Liver (tissue), 9 donors: ENCODE data around the gene ILDR2. TPM values are rescaled to one million over a fixed set of nuclear protein-coding genes. Genes with fewer than 3 reads are reported as not detected.

ENCODE experiments used
- DNase-seq: peaks from one replicate; pipeline ENCODE4 v3.0.0-alpha.2; 2017; ENCODE audit warnings: low spot score
- H3K27ac ChIP-seq, 2 donors: one replicate each; pipeline ENCODE4 v1.7.0; 2013; ENCODE audit warnings: inconsistent platforms in 2 of 2, low read length in 2 of 2, control low read depth in 1 of 2, low read depth in 1 of 2, mild to moderate bottlenecking in 1 of 2
- H3K27me3 ChIP-seq, 4 donors: one replicate each; pipeline versions ENCODE4 v1.6.1 to v1.7.0; 2013; ENCODE audit warnings: low read length in 3 of 4, inconsistent platforms in 1 of 4, mild to moderate bottlenecking in 1 of 4, moderate library complexity in 1 of 4; ENCODE audit not compliant: control insufficient read depth in 4 of 4, insufficient read depth in 4 of 4
- H3K36me3 ChIP-seq, 4 donors: one replicate each; pipeline versions ENCODE4 v1.6.1 to v1.7.0; 2013; ENCODE audit warnings: low read length in 3 of 4, mild to moderate bottlenecking in 3 of 4, low read depth in 1 of 4, moderate library complexity in 1 of 4; ENCODE audit not compliant: control insufficient read depth in 4 of 4, insufficient read depth in 3 of 4
- H3K4me1 ChIP-seq, 4 donors: one replicate each; pipeline versions ENCODE4 v1.6.1 to v1.7.0; 2013; ENCODE audit warnings: low read length in 3 of 4, mild to moderate bottlenecking in 3 of 4, moderate library complexity in 1 of 4; ENCODE audit not compliant: control insufficient read depth in 4 of 4, insufficient read depth in 4 of 4
- H3K4me3 ChIP-seq, 3 donors: one replicate each; pipeline versions ENCODE4 v1.6.1 to v1.7.0; 2013; ENCODE audit warnings: low read length in 3 of 3, control low read depth in 1 of 3, low read depth in 1 of 3, mild to moderate bottlenecking in 1 of 3
- H3K9ac ChIP-seq, 2 donors: one replicate each; pipeline ENCODE4 v1.7.0; 2013; ENCODE audit warnings: low read length in 2 of 2, mild to moderate bottlenecking in 2 of 2, moderate library complexity in 2 of 2, control low read depth in 1 of 2, low read depth in 1 of 2
- H3K9me3 ChIP-seq, 4 donors: one replicate each; pipeline versions ENCODE4 v1.6.1 to v1.7.0; 2013; ENCODE audit warnings: low read length in 3 of 4; ENCODE audit not compliant: control insufficient read depth in 4 of 4
- EGR1 ChIP-seq, 2 donors: IDR thresholded peaks; 2 replicates each; pipeline ENCODE4 v1.6.1; 2016 to 2018; ENCODE audit warnings: antibody characterized with exemption in 2 of 2, low read depth in 2 of 2
- FOXA2 ChIP-seq: IDR thresholded peaks from 2 replicates; pipeline ENCODE4 v1.6.1; 2016; ENCODE audit warnings: antibody characterized with exemption
- GABPA ChIP-seq, 2 donors: IDR thresholded peaks in 1 of 2; conservative IDR thresholded peaks in 1 of 2; 2 replicates each; pipeline ENCODE4 v1.6.1; 2016; ENCODE audit warnings: antibody characterized with exemption in 2 of 2, mild to moderate bottlenecking in 1 of 2, moderate library complexity in 1 of 2
- HNF4A ChIP-seq, 2 donors: conservative IDR thresholded peaks; 2 replicates each; pipeline ENCODE4 v1.6.1; 2016; ENCODE audit warnings: antibody characterized with exemption in 2 of 2, mild to moderate bottlenecking in 2 of 2
- JUND ChIP-seq, 2 donors: IDR thresholded peaks; 2 replicates each; pipeline ENCODE4 v1.6.1; 2016; ENCODE audit warnings: antibody characterized with exemption in 2 of 2
- NR2F2 ChIP-seq: IDR thresholded peaks from 2 replicates; pipeline ENCODE4 v1.6.1; 2016; ENCODE audit warnings: antibody characterized with exemption
- REST ChIP-seq: IDR thresholded peaks from 2 replicates; pipeline ENCODE4 v1.6.1; 2016; ENCODE audit warnings: antibody characterized with exemption, mild to moderate bottlenecking
- SP1 ChIP-seq: IDR thresholded peaks from 2 replicates; pipeline ENCODE4 v1.6.1; 2018; ENCODE audit warnings: antibody characterized with exemption, mild to moderate bottlenecking
- TAF1 ChIP-seq: conservative IDR thresholded peaks from 2 replicates; pipeline ENCODE4 v1.6.1; 2016; ENCODE audit warnings: antibody characterized with exemption, mild to moderate bottlenecking
- WGBS: extraction: QIAGEN DNeasy Blood & Tissue Kit; methylation state at CpG from one replicate; pipeline ENCODE4 v1.1.7; 2013; 5-methylcytosine and 5-hydroxymethylcytosine counted together
- polyA plus RNA-seq, 2 donors: library from polyadenylated mRNA; stranded (reverse) in 1 of 2; unstranded in 1 of 2; fragments of 200-250 nt in 1 of 2; fragments of >200 nt in 1 of 2; fragmentation: Nextera tagmentation in 1 of 2; extraction: Ambion mirVana in 1 of 2; gene quantifications; one replicate each; pipeline versions ENCODE4 v1.2.1 to v1.2.3, GENCODE V29; 2013 to 2015
- total RNA-seq, 2 donors: library from RNA; depleted of rRNA; stranded (reverse); fragments of >200 nt; gene quantifications; one replicate each; pipeline ENCODE4 v1.2.3, GENCODE V29; 2014
- TF ChIP-seq, protein P1 (sequence below): fragments of 150-350 bp; IDR thresholded peaks from 2 replicates; pipeline ENCODE4 v1.5.1; 2017; ENCODE audit warnings: improper control_type of control experiment, low read depth, low read length; ENCODE audit not compliant: missing input control
- TF ChIP-seq, protein P2 (sequence below): IDR thresholded peaks from 2 replicates; pipeline ENCODE4 v1.6.1; 2016; ENCODE audit warnings: antibody characterized with exemption
- donor health status: healthy.
- donor health status: healthy.
- donor health status: healthy.
- donor health status: healthy.
- donor health status: healthy.

ILDR2 gene
- total and polyA plus RNA-seq, 4 donors = 0.09 to 7.4 (median 0.44) TPM

- DNase-seq = no peak
- Histone ChIP-seq H3K27ac (no peak overlapping the region), H3K4me1 (peaks cover 0 to 5% (median 0%) of the 10 kb centered on the region in 4 donors), H3K4me3 (no peak overlapping the region), H3K9me3 (no peaks in the 10 kb centered on the region), H3K36me3 (no peaks in the 10 kb centered on the region), H3K9ac (no peak overlapping the region), H3K27me3 (peaks cover 0 to 6% (median 2%) of the 10 kb centered on the region in 4 donors)
- WGBS = 82% methylated on average over 5 of the region's 5 CpGs
- TF ChIP-seq GABPA (IDR thresholded peaks at IDR 0.05 in 1 of 2, conservative IDR thresholded peaks at IDR 0.05 in 1 of 2) (no peak), FOXA2 (no peak), JUND (IDR thresholded peaks at IDR 0.05) (no peak), EGR1 (IDR thresholded peaks at IDR 0.05; ENCODE audit: low read depth in 2 of 2) (no peak), NR2F2 (no peak), TAF1 (no peak), REST (no peak)
- TF ChIP-seq, protein P1, sequence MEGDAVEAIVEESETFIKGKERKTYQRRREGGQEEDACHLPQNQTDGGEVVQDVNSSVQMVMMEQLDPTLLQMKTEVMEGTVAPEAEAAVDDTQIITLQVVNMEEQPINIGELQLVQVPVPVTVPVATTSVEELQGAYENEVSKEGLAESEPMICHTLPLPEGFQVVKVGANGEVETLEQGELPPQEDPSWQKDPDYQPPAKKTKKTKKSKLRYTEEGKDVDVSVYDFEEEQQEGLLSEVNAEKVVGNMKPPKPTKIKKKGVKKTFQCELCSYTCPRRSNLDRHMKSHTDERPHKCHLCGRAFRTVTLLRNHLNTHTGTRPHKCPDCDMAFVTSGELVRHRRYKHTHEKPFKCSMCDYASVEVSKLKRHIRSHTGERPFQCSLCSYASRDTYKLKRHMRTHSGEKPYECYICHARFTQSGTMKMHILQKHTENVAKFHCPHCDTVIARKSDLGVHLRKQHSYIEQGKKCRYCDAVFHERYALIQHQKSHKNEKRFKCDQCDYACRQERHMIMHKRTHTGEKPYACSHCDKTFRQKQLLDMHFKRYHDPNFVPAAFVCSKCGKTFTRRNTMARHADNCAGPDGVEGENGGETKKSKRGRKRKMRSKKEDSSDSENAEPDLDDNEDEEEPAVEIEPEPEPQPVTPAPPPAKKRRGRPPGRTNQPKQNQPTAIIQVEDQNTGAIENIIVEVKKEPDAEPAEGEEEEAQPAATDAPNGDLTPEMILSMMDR = no peak
- TF ChIP-seq, protein P2, sequence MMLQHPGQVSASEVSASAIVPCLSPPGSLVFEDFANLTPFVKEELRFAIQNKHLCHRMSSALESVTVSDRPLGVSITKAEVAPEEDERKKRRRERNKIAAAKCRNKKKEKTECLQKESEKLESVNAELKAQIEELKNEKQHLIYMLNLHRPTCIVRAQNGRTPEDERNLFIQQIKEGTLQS = no peak
Observed at GRCh38 chr1:166944186-166944967, 31.0 kb downstream of the ILDR2 start.

GRCh38 chr1:166939741-166940375 lies 35.5 kb downstream of the ILDR2 start:
- Histone ChIP-seq H3K4me3 (no peak overlapping the region), H3K9ac (no peak overlapping the region), H3K27me3 (no peaks in the 10 kb centered on the region), H3K9me3 (no peaks in the 10 kb centered on the region), H3K36me3 (no peaks in the 10 kb centered on the region), H3K27ac (no peak overlapping the region), H3K4me1 (no peaks in the 10 kb centered on the region)
- TF ChIP-seq JUND (IDR thresholded peaks at IDR 0.05) (no peak), HNF4A (conservative IDR thresholded peaks at IDR 0.05) (peak in 1 of 2 donors; percentile 5), SP1 (no peak)
- TF ChIP-seq, protein P2 = no peak
- WGBS = 80% methylated on average over 5 of the region's 5 CpGs
- DNase-seq = no peak
